ENCODE measurements around the gene RBM33. TPM values are rescaled to one million over a fixed set of nuclear protein-coding genes. Genes with fewer than 3 reads are reported as not detected.

Gene RBM33
- total and polyA plus RNA-seq, 4 donors, result 31.9 to 39.1 (median 35.2) TPM

- no peak overlapping the region for H3K27ac ChIP-seq (ENCODE audit: low read depth, low read length)
- no peak overlapping the region for H3K4me3 ChIP-seq (ENCODE audit: low read depth, low read length)
- H3K9me3 ChIP-seq (ENCODE audit: control insufficient read depth, insufficient read depth, low read length), result no peaks in the 10 kb centered on the region
- H3K27me3 ChIP-seq (ENCODE audit: control insufficient read depth, insufficient read depth, low read length), result no peaks in the 10 kb centered on the region
- WGBS (ENCODE audit: insufficient coverage), result 100% methylated on average over 5 of the region's 9 CpGs
- H3K4me1 ChIP-seq (ENCODE audit: control insufficient read depth, insufficient read depth, low read length), result peaks cover 9% of the 10 kb centered on the region
- no peak for DNase-seq (ENCODE audit: low read depth in 4 of 6, low spot score in 6 of 6)
- peaks cover 21% of the 10 kb centered on the region for H3K36me3 ChIP-seq (ENCODE audit: control insufficient read depth, insufficient read depth, low read length)
Measured at GRCh38 chr7:155745737-155746136, 101.3 kb downstream of the RBM33 start.

DNA sequence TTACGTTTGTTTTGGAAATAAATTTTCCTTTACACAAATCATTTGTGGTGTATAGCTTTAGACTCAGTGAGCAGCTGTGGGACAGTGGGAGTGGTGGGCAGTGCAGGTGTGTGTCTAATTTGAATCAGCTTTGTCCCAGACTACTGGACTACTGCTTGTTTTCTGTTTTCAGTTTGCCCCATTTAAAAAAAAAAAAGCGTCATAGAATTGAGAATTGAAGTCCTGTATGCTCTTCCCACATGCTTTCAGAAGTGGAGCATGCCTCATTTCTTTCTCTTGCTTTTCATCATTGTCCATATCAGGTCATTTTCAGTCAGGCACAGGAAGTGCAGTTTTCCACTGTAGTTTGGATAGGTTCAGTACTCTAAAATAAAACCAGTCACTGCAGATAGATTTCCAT is 101.7 kb downstream of the RBM33 start:
- Histone ChIP-seq H3K9me3 (ENCODE audit: control insufficient read depth, insufficient read depth, low read length) (no peaks in the 10 kb centered on the region), H3K4me3 (ENCODE audit: low read depth, low read length) (no peak overlapping the region), H3K4me1 (ENCODE audit: control insufficient read depth, insufficient read depth, low read length) (peaks cover 9% of the 10 kb centered on the region), H3K27ac (ENCODE audit: low read depth, low read length) (no peak overlapping the region), H3K27me3 (ENCODE audit: control insufficient read depth, insufficient read depth, low read length) (no peaks in the 10 kb centered on the region), H3K36me3 (ENCODE audit: control insufficient read depth, insufficient read depth, low read length) (peaks cover 18% of the 10 kb centered on the region)
- WGBS (ENCODE audit: insufficient coverage), result 50% methylated on average over 1 of the region's 2 CpGs
- no peak for DNase-seq (ENCODE audit: low read depth in 4 of 6, low spot score in 6 of 6)

DNA sequence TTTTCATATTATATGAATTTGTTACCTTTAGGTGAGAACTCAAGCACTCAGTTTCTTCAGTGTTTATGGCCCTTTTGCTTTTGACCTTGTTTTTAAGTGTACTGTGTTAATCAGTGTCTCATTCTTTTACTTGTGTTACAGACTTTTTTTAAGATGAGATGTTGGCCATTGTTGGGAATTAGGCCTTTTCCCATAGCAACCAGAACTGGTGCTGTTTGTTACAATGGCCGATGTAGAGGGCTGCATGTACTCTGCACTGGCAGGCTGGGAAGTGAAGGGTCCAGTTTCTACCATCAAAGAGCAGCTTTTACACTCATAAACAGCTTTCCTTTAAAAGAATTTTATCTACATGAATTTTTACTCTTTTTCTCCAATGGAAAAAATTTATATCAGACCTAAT is 102.7 kb downstream of the RBM33 start:
- H3K4me1 ChIP-seq (ENCODE audit: control insufficient read depth, insufficient read depth, low read length), result peaks cover 9% of the 10 kb centered on the region
- WGBS (ENCODE audit: insufficient coverage), result 25% methylated on average over 1 of the region's 1 CpG
- DNase-seq (ENCODE audit: low read depth in 4 of 6, low spot score in 6 of 6), result no peak
- no peaks in the 10 kb centered on the region for H3K27me3 ChIP-seq (ENCODE audit: control insufficient read depth, insufficient read depth, low read length)
- no peaks in the 10 kb centered on the region for H3K9me3 ChIP-seq (ENCODE audit: control insufficient read depth, insufficient read depth, low read length)
- H3K27ac ChIP-seq (ENCODE audit: low read depth, low read length), result no peak overlapping the region
- H3K36me3 ChIP-seq (ENCODE audit: control insufficient read depth, insufficient read depth, low read length), result peaks cover 12% of the 10 kb centered on the region
- no peak overlapping the region for H3K4me3 ChIP-seq (ENCODE audit: low read depth, low read length)

DNA sequence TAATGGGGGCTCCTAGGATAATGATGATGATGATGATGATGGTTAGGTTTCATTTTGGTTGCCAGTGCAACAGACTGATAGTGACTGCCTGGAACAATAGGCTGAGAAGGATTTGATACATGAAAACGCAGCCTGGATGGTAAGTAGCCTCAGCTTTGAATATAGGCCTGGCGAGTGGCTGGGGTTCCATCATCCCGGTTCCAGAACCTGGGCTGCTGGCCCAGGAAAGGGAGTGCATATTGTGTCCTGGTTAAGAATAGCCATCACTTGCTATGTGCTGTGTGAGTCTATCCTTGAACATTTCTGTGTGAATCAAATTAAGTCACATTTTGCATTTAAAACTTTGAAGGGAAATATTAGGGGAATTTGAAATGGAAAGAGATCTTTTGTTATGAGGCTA is 105.1 kb downstream of the RBM33 start:
- H3K9me3 ChIP-seq (ENCODE audit: control insufficient read depth, insufficient read depth, low read length), result no peaks in the 10 kb centered on the region
- no peak for DNase-seq (ENCODE audit: low read depth in 4 of 6, low spot score in 6 of 6)
- peaks cover 11% of the 10 kb centered on the region for H3K36me3 ChIP-seq (ENCODE audit: control insufficient read depth, insufficient read depth, low read length)
- H3K27ac ChIP-seq (ENCODE audit: low read depth, low read length), result no peak overlapping the region
- no peaks in the 10 kb centered on the region for H3K27me3 ChIP-seq (ENCODE audit: control insufficient read depth, insufficient read depth, low read length)
- WGBS (ENCODE audit: insufficient coverage), result 89% methylated on average over 3 of the region's 3 CpGs
- peaks cover 21% of the 10 kb centered on the region for H3K4me1 ChIP-seq (ENCODE audit: control insufficient read depth, insufficient read depth, low read length)
- H3K4me3 ChIP-seq (ENCODE audit: low read depth, low read length), result no peak overlapping the region

GRCh38 chr7:155750255-155751125 is 106.0 kb downstream of the RBM33 start:
- no peak overlapping the region for H3K27ac ChIP-seq (ENCODE audit: low read depth, low read length)
- peaks cover 15% of the 10 kb centered on the region for H3K4me1 ChIP-seq (ENCODE audit: control insufficient read depth, insufficient read depth, low read length)
- WGBS (ENCODE audit: insufficient coverage), result 80% methylated on average over 1 of the region's 5 CpGs
- H3K36me3 ChIP-seq (ENCODE audit: control insufficient read depth, insufficient read depth, low read length), result peaks cover 3% of the 10 kb centered on the region
- no peaks in the 10 kb centered on the region for H3K9me3 ChIP-seq (ENCODE audit: control insufficient read depth, insufficient read depth, low read length)
- no peaks in the 10 kb centered on the region for H3K27me3 ChIP-seq (ENCODE audit: control insufficient read depth, insufficient read depth, low read length)
- peak in 1 of 6 donors; percentile 45 for DNase-seq (ENCODE audit: low read depth in 4 of 6, low spot score in 6 of 6)
- H3K4me3 ChIP-seq (ENCODE audit: low read depth, low read length), result no peak overlapping the region

DNA sequence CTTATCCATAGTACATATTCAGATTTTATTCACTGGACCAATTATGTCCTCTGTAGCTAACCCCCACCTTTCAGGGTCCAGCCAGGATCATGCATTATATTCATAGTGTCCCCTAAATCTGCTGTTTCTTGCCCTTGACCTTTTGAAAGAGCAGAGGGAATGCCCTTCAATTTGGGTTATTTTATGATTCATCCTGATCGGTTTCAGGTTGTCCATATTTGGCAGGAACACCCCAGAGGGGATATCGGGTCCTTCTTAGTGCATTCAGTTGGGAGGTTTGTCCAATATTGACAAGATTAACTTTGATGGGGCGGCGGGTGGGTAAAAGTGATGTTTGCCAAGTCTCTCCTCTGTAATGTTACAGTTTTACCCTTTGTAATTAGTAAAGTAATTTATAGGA is 106.9 kb downstream of the RBM33 start:
- Histone ChIP-seq H3K27ac (ENCODE audit: low read depth, low read length) (no peak overlapping the region), H3K27me3 (ENCODE audit: control insufficient read depth, insufficient read depth, low read length) (no peaks in the 10 kb centered on the region), H3K4me3 (ENCODE audit: low read depth, low read length) (no peak overlapping the region), H3K4me1 (ENCODE audit: control insufficient read depth, insufficient read depth, low read length) (peaks cover 15% of the 10 kb centered on the region), H3K36me3 (ENCODE audit: control insufficient read depth, insufficient read depth, low read length) (peaks cover 2% of the 10 kb centered on the region), H3K9me3 (ENCODE audit: control insufficient read depth, insufficient read depth, low read length) (no peaks in the 10 kb centered on the region)
- DNase-seq (ENCODE audit: low read depth in 4 of 6, low spot score in 6 of 6), result no peak
- WGBS (ENCODE audit: insufficient coverage), result 90% methylated on average over 2 of the region's 4 CpGs

- no peaks in the 10 kb centered on the region for H3K9me3 ChIP-seq (ENCODE audit: control insufficient read depth, insufficient read depth, low read length)
- no peak for DNase-seq (ENCODE audit: low read depth in 4 of 6, low spot score in 6 of 6)
- peaks cover 13% of the 10 kb centered on the region for H3K4me1 ChIP-seq (ENCODE audit: control insufficient read depth, insufficient read depth, low read length)
- no peaks in the 10 kb centered on the region for H3K27me3 ChIP-seq (ENCODE audit: control insufficient read depth, insufficient read depth, low read length)
- H3K36me3 ChIP-seq (ENCODE audit: control insufficient read depth, insufficient read depth, low read length), result peaks cover 2% of the 10 kb centered on the region
- H3K4me3 ChIP-seq (ENCODE audit: low read depth, low read length), result no peak overlapping the region
- WGBS (ENCODE audit: insufficient coverage), result 91% methylated on average over 6 of the region's 9 CpGs
- no peak overlapping the region for H3K27ac ChIP-seq (ENCODE audit: low read depth, low read length)
Measured at GRCh38 chr7:155752756-155753445, 108.4 kb downstream of the RBM33 start.

GRCh38 chr7:155753446-155753965 is 109.0 kb downstream of the RBM33 start:
- WGBS (ENCODE audit: insufficient coverage), result 89% methylated on average over 9 of the region's 10 CpGs
- Histone ChIP-seq H3K36me3 (ENCODE audit: control insufficient read depth, insufficient read depth, low read length) (peaks cover 2% of the 10 kb centered on the region), H3K4me3 (ENCODE audit: low read depth, low read length) (no peak overlapping the region), H3K27me3 (ENCODE audit: control insufficient read depth, insufficient read depth, low read length) (no peaks in the 10 kb centered on the region), H3K27ac (ENCODE audit: low read depth, low read length) (no peak overlapping the region), H3K9me3 (ENCODE audit: control insufficient read depth, insufficient read depth, low read length) (no peaks in the 10 kb centered on the region), H3K4me1 (ENCODE audit: control insufficient read depth, insufficient read depth, low read length) (peaks cover 12% of the 10 kb centered on the region)
- DNase-seq (ENCODE audit: low read depth in 4 of 6, low spot score in 6 of 6), result no peak

GRCh38 chr7:155754165-155754564 is 109.7 kb downstream of the RBM33 start:
- DNase-seq (ENCODE audit: low read depth in 4 of 6, low spot score in 6 of 6), result no peak
- Histone ChIP-seq H3K36me3 (ENCODE audit: control insufficient read depth, insufficient read depth, low read length) (peaks cover 6% of the 10 kb centered on the region), H3K27ac (ENCODE audit: low read depth, low read length) (no peak overlapping the region), H3K4me3 (ENCODE audit: low read depth, low read length) (no peak overlapping the region), H3K4me1 (ENCODE audit: control insufficient read depth, insufficient read depth, low read length) (peaks cover 12% of the 10 kb centered on the region), H3K9me3 (ENCODE audit: control insufficient read depth, insufficient read depth, low read length) (no peaks in the 10 kb centered on the region), H3K27me3 (ENCODE audit: control insufficient read depth, insufficient read depth, low read length) (no peaks in the 10 kb centered on the region)
